SK-N-SH (cell line): ENCODE data around the gene CAD. TPM values are rescaled to one million over a fixed set of nuclear protein-coding genes. Genes with fewer than 3 reads are reported as not detected.

ENCODE experiments used
- CTCF ChIA-PET: fragments of 300-600, 350-600 bp; formaldehyde crosslinking; extraction: SDS; loops from one replicate; lab custom pipeline; 2021; lab: Yijun Ruan, JAX
- POLR2A ChIA-PET: fragments of 350-600 bp; sonication (Branson Sonifier 250); formaldehyde crosslinking; extraction: SDS; loops from one replicate; lab custom pipeline; 2020; ENCODE audit warnings: antibody characterized with exemption, inconsistent platforms; lab: Yijun Ruan, JAX
- DNase-seq: peaks from one replicate; pipeline ENCODE4 v3.0.0; 2012
- H2AFZ ChIP-seq: fragments of 200-600 bp; sonication (generic); 2 replicates; pipeline ENCODE4 v1.8.1; 2016; ENCODE audit warnings: antibody characterized with exemption, mild to moderate bottlenecking, low read depth
- H3F3A ChIP-seq: fragments of 200-600 bp; sonication (generic); replicated peaks from 2 replicates; pipeline ENCODE3; 2016; ENCODE audit warnings: antibody characterized with exemption, mild to moderate bottlenecking; ENCODE audit not compliant: insufficient read depth
- H3K27ac ChIP-seq, 2 experiments: fragments of 200-500 bp in 1 of 2; fragments of 200-600 bp in 1 of 2; sonication (Bioruptor generic) in 1 of 2; sonication (generic), shearing (Covaris generic) in 1 of 2; 2 replicates each; pipeline versions ENCODE4 v1.5.1 to v1.6.1; 2014 to 2016; ENCODE audit warnings: low read depth in 2 of 2, inconsistent platforms in 1 of 2, low read length in 1 of 2, mild to moderate bottlenecking in 1 of 2, mixed read lengths in 1 of 2
- H3K27me3 ChIP-seq: fragments of 200-600 bp; sonication (generic), shearing (Covaris generic); 2 replicates; pipeline ENCODE4 v1.6.1; 2016; ENCODE audit warnings: mixed run types; ENCODE audit not compliant: insufficient read depth
- H3K36me3 ChIP-seq, 2 experiments: fragments of 200-500 bp in 1 of 2; fragments of 200-600 bp in 1 of 2; sonication (Bioruptor generic) in 1 of 2; sonication (generic) in 1 of 2; replicated peaks in 1 of 2; 2 replicates each; pipeline versions ENCODE3 to v1.5.1; 2014 to 2016; ENCODE audit warnings: low read length in 1 of 2, mild to moderate bottlenecking in 1 of 2; ENCODE audit not compliant: insufficient read depth in 2 of 2, control insufficient read depth in 1 of 2
- H3K4me1 ChIP-seq, 2 experiments: fragments of 200-500 bp in 1 of 2; fragments of 200-600 bp in 1 of 2; sonication (Bioruptor generic) in 1 of 2; sonication (generic), shearing (Covaris generic) in 1 of 2; 2 replicates each; pipeline versions ENCODE4 v1.5.1 to v1.6.1; 2014 to 2016; ENCODE audit warnings: low read depth in 1 of 2, low read length in 1 of 2, mixed run types in 1 of 2; ENCODE audit not compliant: insufficient read depth in 2 of 2, control insufficient read depth in 1 of 2
- H3K4me2 ChIP-seq: fragments of 200-600 bp; sonication (generic), shearing (Covaris generic); 2 replicates; pipeline ENCODE4 v1.6.1; 2017; ENCODE audit warnings: mixed run types
- H3K4me3 ChIP-seq, 2 experiments: fragments of 200-500 bp in 1 of 2; fragments of 200-600 bp in 1 of 2; sonication (Bioruptor generic) in 1 of 2; sonication (generic), shearing (Covaris generic) in 1 of 2; 2 replicates each; pipeline versions ENCODE4 v1.5.1 to v1.8.1; 2014 to 2016; ENCODE audit warnings: low read depth in 2 of 2, inconsistent platforms in 1 of 2, low read length in 1 of 2, mild to moderate bottlenecking in 1 of 2, mixed read lengths in 1 of 2, moderate library complexity in 1 of 2
- H3K79me2 ChIP-seq: fragments of 200-600 bp; sonication (generic); 2 replicates; pipeline ENCODE4 v1.8.1; 2017; ENCODE audit warnings: mild to moderate bottlenecking; ENCODE audit not compliant: insufficient read depth
- H3K9ac ChIP-seq: fragments of 200-600 bp; sonication (generic); 2 replicates; pipeline ENCODE4 v1.6.1; 2017; ENCODE audit warnings: mixed run types
- H3K9me2 ChIP-seq: fragments of 200-600 bp; sonication (generic); 2 replicates; pipeline ENCODE4 v1.6.1; 2017; ENCODE audit warnings: mixed run types
- H3K9me3 ChIP-seq: fragments of 200-600 bp; sonication (generic); 2 replicates; pipeline ENCODE4 v1.6.1; 2017; ENCODE audit warnings: mixed run types, mild to moderate bottlenecking, moderate library complexity
- H4K20me1 ChIP-seq: fragments of 200-600 bp; sonication (generic); 2 replicates; pipeline ENCODE4 v1.6.1; 2017; ENCODE audit warnings: mild to moderate bottlenecking, mixed run types; ENCODE audit not compliant: insufficient read depth
- CTCF ChIP-seq: fragments of 200-600 bp; sonication (generic); IDR thresholded peaks from 2 replicates; pipeline ENCODE4 v1.6.1; 2017; ENCODE audit warnings: antibody characterized with exemption, mild to moderate bottlenecking, moderate library complexity
- RAD21 ChIP-seq: IDR thresholded peaks from 2 replicates; pipeline ENCODE4 v1.6.1; 2012; ENCODE audit warnings: mild to moderate bottlenecking, low read length
- SMC3 ChIP-seq: IDR thresholded peaks from 2 replicates; pipeline ENCODE4 v1.6.1; 2012; ENCODE audit warnings: low read depth, low read length, improper control_type of control experiment
- WGBS: methylation state at CpG from one replicate; pipeline ENCODE4 v1.1.6; 2017; ENCODE audit warnings: low lambda C conversion rate; 5-methylcytosine and 5-hydroxymethylcytosine counted together
- polyA plus RNA-seq, 3 experiments: library from polyadenylated mRNA; depleted of rRNA; stranded (reverse); fragments of >200 nt; gene quantifications; 2 replicates each; pipeline ENCODE4 v1.2.3, GENCODE V29; 2012
- TF ChIP-seq, protein P1 (sequence below): IDR thresholded peaks from 2 replicates; pipeline ENCODE4; 2012

CAD gene
- polyA plus RNA-seq, 1 of the 3 experiments (the other 2 are of a cell fraction) = 47.6 TPM

DNA sequence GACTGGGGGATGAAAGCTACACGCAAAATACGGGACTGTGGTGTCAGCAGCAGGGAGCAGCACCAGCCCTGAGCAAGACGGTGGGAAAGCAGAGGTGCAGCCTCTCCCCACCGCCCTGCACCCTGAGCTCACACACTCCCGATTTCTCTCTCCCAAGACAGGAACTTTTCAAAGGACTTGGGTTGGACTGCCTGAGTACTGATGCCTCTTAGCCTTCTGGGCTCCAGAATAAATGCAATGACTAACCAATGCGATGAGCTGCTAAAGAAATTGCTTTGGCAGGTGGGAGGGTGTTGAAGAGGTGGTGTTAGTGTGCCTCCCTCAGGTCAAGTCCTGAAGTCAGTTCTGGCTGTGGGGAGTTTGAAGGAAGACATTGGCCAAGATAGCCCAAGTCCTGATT is 74.7 kb downstream of the CAD start:
- CTCF ChIA-PET = interaction anchor here (0.8 to 18.7 kb wide), 9 partner anchors 10 to 330 kb away, joined by 3 to 392 read pairs (median 13); partner anchors contain the start of genes SLC30A3, TRIM54 and UCN
- H4K20me1 ChIP-seq = no peaks in the 10 kb centered on the region

More for the DNA sequence above, 74.7 kb downstream of the CAD start:
- no peak overlapping the region for H3K9ac ChIP-seq
- no peak overlapping the region for H2AFZ ChIP-seq
- H3K4me2 ChIP-seq = no peak overlapping the region
- no peaks in the 10 kb centered on the region for H3K9me2 ChIP-seq
- H3K79me2 ChIP-seq = no peaks in the 10 kb centered on the region
- H3K27me3 ChIP-seq = no peaks in the 10 kb centered on the region
- no peak for DNase-seq
- TF ChIP-seq SMC3 (no peak), CTCF (peak; percentile 38), RAD21 (peak; percentile 26)
- TF ChIP-seq, protein P1, sequence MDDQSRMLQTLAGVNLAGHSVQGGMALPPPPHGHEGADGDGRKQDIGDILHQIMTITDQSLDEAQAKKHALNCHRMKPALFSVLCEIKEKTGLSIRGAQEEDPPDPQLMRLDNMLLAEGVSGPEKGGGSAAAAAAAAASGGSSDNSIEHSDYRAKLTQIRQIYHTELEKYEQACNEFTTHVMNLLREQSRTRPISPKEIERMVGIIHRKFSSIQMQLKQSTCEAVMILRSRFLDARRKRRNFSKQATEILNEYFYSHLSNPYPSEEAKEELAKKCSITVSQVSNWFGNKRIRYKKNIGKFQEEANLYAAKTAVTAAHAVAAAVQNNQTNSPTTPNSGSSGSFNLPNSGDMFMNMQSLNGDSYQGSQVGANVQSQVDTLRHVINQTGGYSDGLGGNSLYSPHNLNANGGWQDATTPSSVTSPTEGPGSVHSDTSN = peak; percentile 38; the same call in 1 of the 2 replicates
- peaks cover 2 to 13% of the 10 kb centered on the region in 2 experiments; a peak in 3 of 4 replicates for H3K4me1 ChIP-seq
- H3F3A ChIP-seq = peaks cover 18% of the 10 kb centered on the region
- no peaks in the 10 kb centered on the region for H3K36me3 ChIP-seq
- no peaks in the 10 kb centered on the region for H3K9me3 ChIP-seq
- POLR2A ChIA-PET = no interaction called here
- no peak overlapping the region for H3K4me3 ChIP-seq
- no peak overlapping the region for H3K27ac ChIP-seq
- 80% methylated on average over 6 of the region's 6 CpGs for WGBS

Other genes starting within 250 kb of the CAD start
- gene MAPRE3, start 246.7 kb upstream of the CAD start, polyA plus RNA-seq (2012; rRNA removed) = 20.2 and 24.4 TPM in 2 replicates
- 69.4 and 80.2 TPM in 2 replicates for gene TMEM214, start 184.4 kb upstream of the CAD start, polyA plus RNA-seq (2012; rRNA removed)
- gene AGBL5, start 165.7 kb upstream of the CAD start, polyA plus RNA-seq (2012; rRNA removed) = 45.5 and 47.8 TPM in 2 replicates
- gene OST4, start 145.7 kb upstream of the CAD start, polyA plus RNA-seq (2012; rRNA removed) = 876 and 1,851 TPM in 2 replicates
- 184 and 286 TPM in 2 replicates for gene EMILIN1, start 138.8 kb upstream of the CAD start, polyA plus RNA-seq (2012; rRNA removed)
- 6.5 and 10.3 TPM in 2 replicates for gene KHK, start 130.6 kb upstream of the CAD start, polyA plus RNA-seq (2012; rRNA removed)
- gene CGREF1, start 98.2 kb upstream of the CAD start, polyA plus RNA-seq (2012; rRNA removed) = 17.1 and 18.3 TPM in 2 replicates
- 3.3 and 4.1 TPM in 2 replicates for gene ABHD1, start 93.6 kb upstream of the CAD start, polyA plus RNA-seq (2012; rRNA removed)
- 47.9 and 51.3 TPM in 2 replicates for gene PREB, start 82.7 kb upstream of the CAD start, polyA plus RNA-seq (2012; rRNA removed)
- not detected in 2 replicates for gene PRR30, start 78.0 kb upstream of the CAD start, polyA plus RNA-seq (2012; rRNA removed)
- not detected in 2 replicates for gene TCF23, start 68.4 kb upstream of the CAD start, polyA plus RNA-seq (2012; rRNA removed)
- 289 and 366 TPM in 2 replicates for gene ATRAID, start 5.3 kb upstream of the CAD start, polyA plus RNA-seq (2012; rRNA removed)
- 75.7 and 85.0 TPM in 2 replicates for gene SLC5A6, start 5.1 kb upstream of the CAD start, polyA plus RNA-seq (2012; rRNA removed)
- gene SLC30A3, start 45.7 kb downstream of the CAD start, polyA plus RNA-seq (2012; rRNA removed) = 0.68 and 1.1 TPM in 2 replicates
- 0.18 TPM in 1 of 2 replicates, not detected in the other for gene DNAJC5G, start 58.1 kb downstream of the CAD start, polyA plus RNA-seq (2012; rRNA removed)
- 0.28 and 0.36 TPM in 2 replicates for gene TRIM54, start 65.1 kb downstream of the CAD start, polyA plus RNA-seq (2012; rRNA removed)
- gene UCN, start 91.1 kb downstream of the CAD start, polyA plus RNA-seq (2012; rRNA removed) = 2.8 and 2.9 TPM in 2 replicates
- 255 and 265 TPM in 2 replicates for gene MPV17, start 105.7 kb downstream of the CAD start, polyA plus RNA-seq (2012; rRNA removed)
- gene GTF3C2, start 139.4 kb downstream of the CAD start, polyA plus RNA-seq (2012; rRNA removed) = 65.8 and 76.0 TPM in 2 replicates
- gene EIF2B4, start 153.0 kb downstream of the CAD start, polyA plus RNA-seq (2012; rRNA removed) = 51.7 and 56.0 TPM in 2 replicates
- 128 and 145 TPM in 2 replicates for gene SNX17, start 153.2 kb downstream of the CAD start, polyA plus RNA-seq (2012; rRNA removed)
- 53.8 and 63.7 TPM in 2 replicates for gene ZNF513, start 163.4 kb downstream of the CAD start, polyA plus RNA-seq (2012; rRNA removed)
- 99.7 and 113 TPM in 2 replicates for gene PPM1G, start 192.2 kb downstream of the CAD start, polyA plus RNA-seq (2012; rRNA removed)
- gene NRBP1, start 211.3 kb downstream of the CAD start, polyA plus RNA-seq (2012; rRNA removed) = 182 and 227 TPM in 2 replicates
- gene KRTCAP3, start 225.0 kb downstream of the CAD start, polyA plus RNA-seq (2012; rRNA removed) = 3.6 and 4.1 TPM in 2 replicates